GM13976 (cell line): ENCODE data around the gene ARL6IP6.

ENCODE experiments used
- DNase-seq: peaks from one replicate; pipeline ENCODE4 v3.0.0; 2012; ENCODE audit warnings: low spot score
- CTCF ChIP-seq: IDR thresholded peaks from 2 replicates; pipeline ENCODE4 v1.5.1; 2012; ENCODE audit warnings: borderline replicate concordance, mild to moderate bottlenecking; ENCODE audit not compliant: insufficient read depth; ENCODE audit errors: extremely low read depth, missing control alignments, control extremely low read depth
- in situ Hi-C: fragments of 300-500 bp; cut with MboI; formaldehyde crosslinking; loops from one replicate; pipeline ENCODE4 v1.12.0; 2022; ENCODE audit warnings: low sequenced_read_pairs, mixed read lengths, inconsistent platforms; ENCODE audit not compliant: unreplicated experiment

Gene ARL6IP6

GRCh38 chr2:152686321-152686720 lies 32.1 kb upstream of the ARL6IP6 start:
- in situ Hi-C loops: no loop called here
- no peak for DNase-seq

GRCh38 chr2:152693033-152693432 lies 25.4 kb upstream of the ARL6IP6 start:
- TF ChIP-seq CTCF: no peak
- in situ Hi-C loops: no loop called here
- DNase-seq: peak; percentile 30

More at GRCh38 chr2:152686321-152686720, 32.1 kb upstream of the ARL6IP6 start:
- no peak for TF ChIP-seq CTCF

- no peak for DNase-seq
- in situ Hi-C loops: no loop called here
- no peak for TF ChIP-seq CTCF
Measured at GRCh38 chr2:152694161-152694661, 24.2 kb upstream of the ARL6IP6 start.

GRCh38 chr2:152695763-152696162 lies 22.7 kb upstream of the ARL6IP6 start:
- no peak for TF ChIP-seq CTCF
- DNase-seq: no peak
- in situ Hi-C loops: no loop called here

GRCh38 chr2:152696476-152696875 lies 21.9 kb upstream of the ARL6IP6 start:
- no peak for TF ChIP-seq CTCF
- no peak for DNase-seq
- in situ Hi-C loops: no loop called here

GRCh38 chr2:152701198-152701597 lies 17.2 kb upstream of the ARL6IP6 start:
- no peak for TF ChIP-seq CTCF
- in situ Hi-C loops: no loop called here
- DNase-seq: no peak

GRCh38 chr2:152706477-152707021 lies 11.9 kb upstream of the ARL6IP6 start:
- DNase-seq: no peak
- TF ChIP-seq CTCF: no peak
- in situ Hi-C loops: no loop called here
